HG02642 (cell line): ENCODE measurements around the gene MAPT.
"Not testable (repeated sequence)": the region's sequence is repeated elsewhere in the genome, so short reads cannot be mapped to it uniquely, and the experiment has no call there.

Experiments used
- ATAC-seq: cut with Tn5 transposase; IDR thresholded peaks from one replicate; pipeline ENCODE4 v1.9.1; 2021; ENCODE audit warnings: mild to moderate bottlenecking; ENCODE audit not compliant: unreplicated experiment, poor library complexity

Gene MAPT

DNA sequence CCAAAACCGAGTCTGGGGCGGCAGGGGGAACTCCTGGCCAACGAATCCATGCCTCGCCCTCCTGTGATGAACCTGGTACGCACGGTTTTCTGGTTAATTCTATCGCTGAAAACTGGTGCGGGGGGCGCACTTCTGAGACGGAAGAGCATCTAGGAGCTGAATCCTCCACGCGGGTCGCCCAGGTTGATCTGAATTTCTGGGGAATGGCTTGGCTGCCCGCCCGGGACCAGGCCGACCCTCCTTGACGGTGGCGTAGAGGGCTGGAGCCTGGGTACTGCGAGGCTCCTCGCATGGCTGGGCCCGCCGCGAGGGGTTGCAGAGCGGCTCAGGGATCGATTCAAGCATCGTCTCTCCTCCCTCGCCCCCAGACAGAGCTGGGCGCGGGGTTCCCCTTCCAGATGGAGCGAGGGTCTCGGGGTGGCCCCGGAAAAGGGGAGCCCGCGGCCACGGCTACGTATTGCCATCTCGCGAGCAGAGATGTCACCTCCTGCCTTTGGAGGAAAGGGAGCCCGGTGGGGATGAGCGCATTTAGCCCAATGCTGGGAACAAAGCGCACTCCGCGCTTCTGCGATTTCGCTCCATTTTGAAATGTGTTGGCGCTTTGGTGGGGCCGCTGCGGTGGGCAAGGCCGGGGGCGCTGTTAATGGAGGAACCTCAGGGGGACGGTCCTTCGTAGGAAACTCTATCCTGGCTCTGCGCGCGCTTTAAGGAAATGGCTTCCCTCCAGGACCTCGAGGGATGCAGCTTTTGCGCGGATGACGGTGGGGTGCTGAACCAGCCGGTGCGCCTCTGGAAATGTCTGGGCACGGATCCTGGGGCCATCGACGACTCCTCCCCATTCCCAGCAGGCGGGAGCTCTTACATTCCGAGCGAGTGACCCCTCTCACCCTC lies 2.7 kb downstream of the MAPT start:
- no peak for ATAC-seq

DNA sequence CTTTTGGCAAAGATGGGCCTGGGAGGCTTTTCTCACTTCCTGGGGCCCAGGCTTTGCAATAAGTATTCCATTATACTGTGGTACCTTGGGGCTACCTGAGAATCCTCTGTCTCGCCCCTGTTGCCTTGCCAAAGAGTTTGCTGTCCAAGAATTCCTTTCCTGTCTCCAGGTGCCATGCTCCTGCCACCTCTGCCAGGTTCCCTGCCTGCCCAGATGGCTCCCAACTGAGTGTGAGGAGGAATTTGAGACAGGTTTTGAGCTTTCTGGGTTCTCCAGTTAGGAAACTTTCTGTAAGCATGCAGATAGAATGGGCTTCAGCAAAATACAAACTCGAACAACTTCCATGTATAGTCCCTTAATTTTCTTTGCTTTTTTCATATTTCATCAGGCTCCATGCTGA lies 5.8 kb downstream of the MAPT start:
- ATAC-seq, result no peak

GRCh38 chr17:45900723-45901415 lies 6.5 kb downstream of the MAPT start:
- no peak for ATAC-seq

DNA sequence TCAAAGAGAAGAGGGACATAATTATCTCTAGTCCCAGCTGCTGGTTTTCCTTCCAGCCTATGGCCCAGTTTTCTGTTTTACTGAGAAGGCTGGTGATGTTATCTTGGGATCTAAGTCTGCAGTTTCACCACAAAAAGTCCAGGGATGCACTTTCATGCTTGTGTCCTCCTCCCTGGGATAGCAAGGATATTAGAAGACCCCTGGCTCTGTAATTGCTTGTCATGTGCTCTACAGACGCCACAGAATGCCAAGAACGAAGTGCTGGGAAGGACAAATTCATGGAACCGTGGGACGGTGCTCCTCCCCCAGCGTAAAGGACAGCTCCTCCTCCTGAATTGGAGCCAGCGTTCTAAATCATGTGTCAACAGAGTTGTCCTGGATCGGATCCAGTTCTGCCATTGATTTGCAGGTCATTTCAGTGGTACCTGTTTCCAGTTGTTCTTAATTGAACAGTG lies 8.6 kb downstream of the MAPT start:
- no peak for ATAC-seq

GRCh38 chr17:45904866-45905265 lies 10.5 kb downstream of the MAPT start:
- ATAC-seq, result no peak

GRCh38 chr17:45905814-45906213 lies 11.5 kb downstream of the MAPT start:
- ATAC-seq, result no peak

DNA sequence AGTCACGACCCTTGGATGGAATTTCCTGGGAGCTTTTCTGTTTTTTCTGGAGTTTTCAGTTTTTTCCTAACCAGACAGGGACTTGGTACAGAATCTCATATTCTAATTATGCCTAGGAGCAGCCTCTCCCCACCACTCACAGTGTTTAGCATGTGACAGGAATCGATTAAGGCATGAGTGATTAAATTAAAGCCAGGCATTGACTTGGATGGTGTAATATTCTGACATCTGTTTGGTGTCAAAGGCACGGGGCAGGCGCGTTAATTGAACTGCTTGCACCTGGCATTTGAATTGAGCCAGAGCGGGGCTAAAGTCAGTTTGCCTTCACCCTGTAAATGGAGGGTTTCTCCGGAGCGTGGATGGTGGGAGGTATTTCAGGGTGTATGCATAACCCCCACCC lies 11.9 kb downstream of the MAPT start:
- no peak for ATAC-seq

DNA sequence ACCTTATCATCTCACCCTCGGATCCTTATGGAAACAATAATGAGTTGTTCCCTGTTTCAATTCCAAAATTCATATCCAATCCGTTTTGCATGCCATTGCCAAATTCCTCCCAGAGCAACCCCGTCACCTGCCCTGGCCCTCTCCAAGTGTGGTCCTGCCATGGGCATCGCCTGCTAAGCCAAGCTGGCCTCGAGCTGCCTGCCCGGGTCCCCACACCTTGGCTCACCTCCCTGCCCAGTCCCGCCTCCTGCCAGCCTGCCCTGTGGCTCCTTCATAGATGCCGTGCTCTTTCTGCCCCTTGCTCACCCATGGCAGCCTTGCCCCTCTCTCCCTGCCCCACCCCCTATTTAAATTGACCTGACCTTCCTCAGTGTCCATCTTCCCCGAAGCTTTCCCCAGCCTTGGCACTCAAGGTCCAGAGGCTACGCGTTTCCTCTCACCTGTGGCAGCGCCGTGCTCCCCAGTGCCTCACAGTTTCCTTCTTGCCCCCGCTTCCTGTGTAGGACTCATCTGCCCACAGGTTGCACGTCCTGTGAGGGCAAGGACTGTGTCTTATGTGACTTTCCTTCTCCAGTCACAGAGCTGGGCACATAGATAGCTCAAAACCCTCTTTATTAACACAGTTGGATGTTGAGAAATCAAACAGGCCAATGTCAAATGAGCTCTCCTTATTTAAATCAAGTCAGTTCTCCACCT lies 12.7 kb downstream of the MAPT start:
- no peak for ATAC-seq

- ATAC-seq, result no peak
Measured at GRCh38 chr17:45907750-45908395, 13.5 kb downstream of the MAPT start.

- no peak for ATAC-seq
Measured at GRCh38 chr17:45908460-45908859, 14.1 kb downstream of the MAPT start.

DNA sequence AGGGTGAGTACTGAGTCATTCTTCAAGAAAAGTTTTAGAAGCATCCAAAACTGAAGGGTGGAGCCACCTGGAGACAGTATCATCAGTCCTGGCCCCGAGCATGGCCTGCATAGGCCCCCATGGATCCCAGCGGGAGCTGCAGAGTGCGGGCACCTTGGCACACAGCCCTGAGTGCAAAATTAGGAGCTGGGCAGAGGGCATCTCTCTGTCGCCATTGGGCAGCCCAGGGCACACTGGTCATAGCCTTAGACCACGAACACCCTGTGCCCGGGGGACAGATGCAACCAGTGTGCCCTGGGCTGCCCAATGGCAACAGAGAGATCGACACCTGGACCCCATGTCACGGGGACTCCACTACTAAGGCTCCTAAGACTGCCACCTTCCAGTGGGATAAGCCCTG lies 14.6 kb downstream of the MAPT start:
- ATAC-seq, result no peak

DNA sequence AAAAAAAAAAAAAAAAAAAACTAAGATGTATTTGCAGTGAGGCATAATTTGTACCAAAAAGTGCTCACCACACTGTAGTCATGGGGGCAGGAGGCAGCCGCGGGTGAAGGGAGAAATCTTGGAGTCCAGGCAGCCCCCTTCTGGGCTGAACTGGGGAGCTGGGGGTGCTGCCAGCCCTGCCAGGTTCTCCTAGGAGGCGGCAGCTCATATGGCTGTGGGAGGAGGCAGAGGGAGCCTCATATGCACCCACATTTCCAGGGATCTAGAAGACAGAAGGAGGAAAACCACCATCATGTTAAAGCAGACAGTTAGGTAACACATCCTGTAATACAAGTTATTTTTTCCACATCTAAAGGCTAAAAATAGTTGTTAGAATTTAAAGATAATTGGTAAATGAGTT lies 16.3 kb downstream of the MAPT start:
- ATAC-seq, result no peak

DNA sequence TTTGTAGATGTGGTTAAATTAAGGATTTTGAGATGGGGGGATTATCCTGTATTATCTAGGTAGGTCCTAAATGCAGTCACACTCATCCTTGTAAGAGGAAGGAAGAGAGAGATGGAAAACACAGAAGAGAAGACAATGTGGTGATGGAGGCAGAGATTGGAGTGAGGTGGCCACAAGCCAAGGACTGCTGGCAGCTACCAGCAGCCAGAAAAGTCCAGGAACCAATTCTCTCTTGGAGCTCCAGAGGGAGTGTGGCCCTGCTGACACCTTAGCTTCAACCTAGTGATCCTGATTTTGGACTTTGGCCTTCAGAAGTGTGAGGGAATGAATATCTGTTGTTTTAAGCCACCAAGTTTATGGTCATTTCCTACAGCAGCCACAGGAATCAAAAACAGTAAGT lies 18.0 kb downstream of the MAPT start:
- no peak for ATAC-seq

- ATAC-seq, result not testable (repeated sequence)
Measured at GRCh38 chr17:45913030-45913429, 18.7 kb downstream of the MAPT start.

DNA sequence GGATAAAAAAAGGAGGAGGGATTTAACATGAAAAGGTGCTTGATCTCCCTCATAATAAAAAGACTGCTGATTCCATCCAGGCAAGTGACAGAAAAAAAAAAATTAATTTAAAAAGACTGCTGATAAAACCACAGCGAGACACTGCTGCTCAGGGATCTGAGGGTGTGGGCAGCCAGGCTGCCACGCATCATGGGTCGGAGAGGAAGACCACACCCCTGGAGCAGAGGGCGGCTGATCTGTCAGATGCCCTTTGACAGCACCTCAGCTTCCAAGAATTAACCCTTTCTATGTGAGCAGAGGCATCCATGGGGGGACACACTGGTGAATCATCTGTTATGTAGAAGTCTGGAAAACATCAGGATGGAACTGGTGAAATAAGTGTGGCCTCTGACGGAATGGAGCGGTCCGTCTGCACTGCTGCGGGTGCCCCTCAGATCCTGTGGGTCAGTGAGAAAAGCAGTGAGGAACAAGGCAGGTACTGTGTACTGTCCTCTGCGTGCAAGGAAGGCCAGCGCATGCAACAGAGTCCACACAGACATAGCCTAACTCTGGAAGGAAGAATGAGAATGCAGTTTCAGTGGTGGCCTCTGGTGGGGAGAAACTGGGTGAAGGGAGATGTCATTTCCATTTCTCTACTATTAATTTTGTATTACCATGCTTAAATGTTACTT lies 19.8 kb downstream of the MAPT start:
- no peak for ATAC-seq

DNA sequence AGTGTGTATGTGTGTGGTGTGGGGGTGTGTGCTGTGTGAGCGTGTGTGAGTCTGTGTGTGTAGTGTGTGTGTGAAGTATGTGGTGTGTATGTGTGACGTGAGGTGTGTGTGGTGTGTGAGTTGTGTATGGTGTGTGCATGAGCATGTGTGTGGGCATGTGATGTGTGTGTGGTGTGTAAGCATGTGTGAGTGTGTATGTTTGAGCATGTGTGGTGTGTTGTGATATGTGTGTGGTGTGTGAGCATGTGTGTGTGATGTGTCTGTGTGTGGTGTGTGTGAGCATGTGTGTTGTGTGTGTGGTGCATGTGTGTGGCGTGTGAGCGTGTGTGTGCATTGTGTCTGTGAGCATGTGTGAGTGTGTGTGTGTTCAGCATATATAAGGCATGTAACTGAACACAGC lies 20.9 kb downstream of the MAPT start:
- ATAC-seq, result no peak

GRCh38 chr17:45917081-45917480 lies 22.7 kb downstream of the MAPT start:
- no peak for ATAC-seq

DNA sequence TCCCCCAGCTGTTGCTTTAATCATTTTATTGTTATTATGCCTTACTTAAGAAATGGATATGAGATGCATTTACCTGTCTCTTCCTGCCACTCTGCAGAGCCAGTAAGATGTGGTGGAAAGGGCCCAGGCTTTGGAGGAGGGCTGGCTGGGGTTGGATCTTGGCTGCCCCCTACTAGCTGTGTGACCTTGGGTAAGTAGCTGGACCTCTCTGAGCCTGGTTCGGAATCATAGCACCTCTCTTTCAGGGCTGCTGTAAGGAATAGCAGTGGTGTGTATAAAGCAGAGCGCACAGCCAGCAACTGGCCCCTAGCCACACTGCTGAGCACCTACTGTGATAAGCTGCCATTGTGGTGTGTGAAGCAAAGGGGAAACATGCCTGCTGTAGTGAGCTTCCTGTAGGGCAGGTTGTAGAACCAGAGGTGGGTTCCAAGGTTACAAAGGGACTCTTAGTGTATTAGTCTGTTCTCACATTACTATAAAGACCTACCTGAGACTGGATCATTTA lies 23.9 kb downstream of the MAPT start:
- ATAC-seq, result no peak

GRCh38 chr17:45919136-45919535 lies 24.8 kb downstream of the MAPT start:
- no peak for ATAC-seq

GRCh38 chr17:45920083-45920482 lies 25.7 kb downstream of the MAPT start:
- ATAC-seq, result no peak
